COR-L47 (cell line): ENCODE data around the gene C1orf226.
A peak's percentile ranks its signal among the peaks of the same experiment; 100 is the strongest.

Source experiments
- DNase-seq: peaks from one replicate; lab custom pipeline; 2025; lab: John Stamatoyannopoulos, UW

Gene C1orf226

GRCh38 chr1:162384601-162385279, 3.2 kb downstream of the C1orf226 start:
- no peak for DNase-seq

- DNase-seq, result no peak
Measured at GRCh38 chr1:162385280-162385623, 3.7 kb downstream of the C1orf226 start.

- DNase-seq, result no peak
Measured at GRCh38 chr1:162385702-162386101, 4.2 kb downstream of the C1orf226 start.

GRCh38 chr1:162386292-162387225, 5.0 kb downstream of the C1orf226 start:
- no peak for DNase-seq

GRCh38 chr1:162387226-162388082, 5.9 kb downstream of the C1orf226 start:
- no peak for DNase-seq

- no peak for DNase-seq
Measured at GRCh38 chr1:162388083-162388594, 6.6 kb downstream of the C1orf226 start.

GRCh38 chr1:162388615-162389014, 7.1 kb downstream of the C1orf226 start:
- no peak for DNase-seq

GRCh38 chr1:162389021-162389818, 7.7 kb downstream of the C1orf226 start:
- DNase-seq, result no peak

GRCh38 chr1:162389971-162390370, 8.4 kb downstream of the C1orf226 start:
- no peak for DNase-seq

- no peak for DNase-seq
Measured at GRCh38 chr1:162390396-162391185, 9.1 kb downstream of the C1orf226 start.

GRCh38 chr1:162391790-162392563, 10.4 kb downstream of the C1orf226 start:
- peak; percentile 13 for DNase-seq

GRCh38 chr1:162396201-162396906, 14.8 kb downstream of the C1orf226 start:
- no peak for DNase-seq

GRCh38 chr1:162397039-162397448, 15.5 kb downstream of the C1orf226 start:
- no peak for DNase-seq

GRCh38 chr1:162397943-162398560, 16.5 kb downstream of the C1orf226 start:
- no peak for DNase-seq

- no peak for DNase-seq
Measured at GRCh38 chr1:162398999-162399580, 17.6 kb downstream of the C1orf226 start.

- DNase-seq, result no peak
Measured at GRCh38 chr1:162400790-162401355, 19.3 kb downstream of the C1orf226 start.

- no peak for DNase-seq
Measured at GRCh38 chr1:162404550-162405160, 23.1 kb downstream of the C1orf226 start.
